Heart left ventricle (tissue), 16 donors: ENCODE measurements around the gene EXOSC10. TPM values are rescaled to one million over a fixed set of nuclear protein-coding genes. Genes with fewer than 3 reads are reported as not detected.

Experiments used
- ATAC-seq, 4 donors: fragments of 200-7000 bp; cut with Tn5 transposase; one replicate each; pipeline ENCODE4 v1.9.1; 2020 to 2022; ENCODE audit warnings: moderate library complexity in 4 of 4, mild to moderate bottlenecking in 3 of 4, moderate number of reproducible peaks in 1 of 4
- DNase-seq, 5 donors: peaks; one replicate each; pipeline ENCODE4 v3.0.0-alpha.2; 2020
- H3K27ac ChIP-seq, 12 donors: fragments of 200-600 bp; sonication (generic) in 4 of 12; one replicate each; pipeline versions ENCODE4 v1.5.0 to v1.8.0; 2016 to 2022; ENCODE audit warnings: mild to moderate bottlenecking in 2 of 12
- H3K27me3 ChIP-seq, 9 donors: fragments of 200-600 bp; sonication (generic) in 2 of 9; one replicate each; pipeline versions ENCODE4 v1.5.1 to v1.8.0; 2016 to 2022; ENCODE audit warnings: mild to moderate bottlenecking in 3 of 9
- H3K36me3 ChIP-seq, 9 donors: fragments of 200-600 bp; sonication (generic) in 2 of 9; one replicate each; pipeline versions ENCODE4 v1.5.0 to v1.8.0; 2018 to 2022; ENCODE audit warnings: mild to moderate bottlenecking in 2 of 9
- H3K4me1 ChIP-seq, 12 donors: fragments of 200-600 bp; sonication (generic) in 4 of 12; one replicate each; pipeline versions ENCODE4 v1.5.0 to v1.8.0; 2016 to 2022; ENCODE audit warnings: mild to moderate bottlenecking in 3 of 12
- H3K4me3 ChIP-seq, 12 donors: fragments of 200-600 bp; sonication (generic) in 4 of 12; one replicate each; pipeline versions ENCODE4 v1.5.0 to v1.8.0; 2017 to 2022; ENCODE audit warnings: mild to moderate bottlenecking in 9 of 12, moderate library complexity in 4 of 12
- H3K9me3 ChIP-seq, 12 donors: fragments of 200-600 bp; sonication (generic) in 4 of 12; one replicate each; pipeline versions ENCODE4 v1.5.0 to v1.8.0; 2016 to 2022; ENCODE audit warnings: mild to moderate bottlenecking in 1 of 12
- CTCF ChIP-seq, 12 donors: fragments of 200-600 bp; sonication (generic) in 4 of 12; IDR thresholded peaks; one replicate each; pipeline versions ENCODE4 v1.5.0 to v1.8.0; 2018 to 2022; ENCODE audit warnings: antibody characterized with exemption in 12 of 12, mild to moderate bottlenecking in 5 of 12
- POLR2A ChIP-seq, 2 donors: fragments of 450-650 bp; IDR thresholded peaks; one replicate each; pipeline ENCODE4 v1.6.1; 2017; ENCODE audit warnings: antibody characterized with exemption in 2 of 2, mild to moderate bottlenecking in 2 of 2, moderate library complexity in 2 of 2
- WGBS, 4 donors: extraction: QIAGEN DNeasy Blood & Tissue Kit in 2 of 4; methylation state at CpG; one replicate each; pipeline versions ENCODE4 v1.1.5 to v1.1.7; 2013 to 2018; 5-methylcytosine and 5-hydroxymethylcytosine counted together
- intact Hi-C, 10 donors: fragments of 100-400 bp; cut with DNase I; formaldehyde crosslinking; loops; one replicate each; pipeline versions ENCODE4 v1.11.1 to v1.14.2; 2022
- polyA plus RNA-seq, 2 donors: library from polyadenylated mRNA; stranded (reverse); fragments of 200-250 nt; gene quantifications; one replicate each; pipeline ENCODE4 v1.2.3, GENCODE V29; 2013
- total RNA-seq, 9 donors: library from RNA; depleted of rRNA in 2 of 9; stranded (reverse); fragments of >200 nt in 2 of 9; fragmentation: NEBNext Ultra II Directional in 3 of 9; extraction: Animal tissue kit (Norgen Biotek cat#: 25700) in 3 of 9; gene quantifications; one replicate each; pipeline versions ENCODE4 v1.1.0 to v1.2.4, GENCODE V29; 2016 to 2023
- donor health status: ischemic (EF 13 %, LVEDD 7.1; RV severe dilation, severe dysfunction).
- donor health status: healthy with polysubstance abuse.
- donor health status: DM: no; HTN: yes; CAD: no.
- donor health status: DM: no; HTN: no; CAD: no.
- donor health status: ischemic (EF 25% LVEDD 6.9; RV normal size, moderate dysfunction).
- donor health status: ischemic (EF 25% LVEDD 5.7; RV mildly dilated, moderate dysfunction).
- donor health status: healthy.
- donor health status: DM: yes; HTN: yes; CAD: no.
- donor health status: ischemic (EF 35%, LVEDD 5.7; RV mildly dilated, moderate dysfunction).
- donor health status: nonischemic (EF 11% LVEDD 7.7; RV severe dilation, severe dysfunction).
- donor health status: DM: yes; HTN: yes; CAD: no.
- donor health status: PGD.
- donor health status: ischemic (EF 29% LVEDD 5.4; RV normal size, mild dysfunction).
- donor health status: nonischemic (EF 23%, LVEDD 6.1; RV moderate dilation, normal function).

The EXOSC10 gene
- total and polyA plus RNA-seq, 11 donors: 16.4 to 34.8 (median 22.5) TPM

GRCh38 chr1:11114966-11115365, 15.3 kb upstream of the EXOSC10 start:
- no peak for TF ChIP-seq POLR2A (IDR thresholded peaks at IDR 0.05)
- TF ChIP-seq CTCF (IDR thresholded peaks at IDR 0.05): no peak
- WGBS, 4 donors: 86 to 91% (median 88%) methylated on average over 3 of the region's 3 CpGs

GRCh38 chr1:11109047-11109760, 9.5 kb upstream of the EXOSC10 start:
- TF ChIP-seq CTCF (IDR thresholded peaks at IDR 0.05) (no peak), POLR2A (IDR thresholded peaks at IDR 0.05) (no peak)
- intact Hi-C loops: no loop called here
- DNase-seq (no peak), ATAC-seq (no peak)
- Histone ChIP-seq H3K9me3 (no peaks in the 10 kb centered on the region), H3K27ac (no peak overlapping the region), H3K4me1 (no peaks in the 10 kb centered on the region), H3K36me3 (peaks cover 0 to 92% (median 86%) of the 10 kb centered on the region in 9 donors), H3K4me3 (no peak overlapping the region), H3K27me3 (no peaks in the 10 kb centered on the region)
- WGBS, 4 donors: 82 to 90% (median 87%) methylated on average over 7 of the region's 7 CpGs

More at GRCh38 chr1:11114966-11115365, 15.3 kb upstream of the EXOSC10 start:
- ATAC-seq (no peak), DNase-seq (no peak)
- intact Hi-C loops: no loop called here
- Histone ChIP-seq H3K4me3 (no peak overlapping the region), H3K9me3 (no peaks in the 10 kb centered on the region), H3K36me3 (peaks cover 0 to 98% (median 88%) of the 10 kb centered on the region in 9 donors), H3K4me1 (no peaks in the 10 kb centered on the region), H3K27me3 (no peaks in the 10 kb centered on the region), H3K27ac (no peak overlapping the region)

GRCh38 chr1:11107599-11107998, 7.9 kb upstream of the EXOSC10 start:
- Histone ChIP-seq H3K4me1 (no peaks in the 10 kb centered on the region), H3K27ac (no peak overlapping the region), H3K27me3 (no peaks in the 10 kb centered on the region), H3K36me3 (peaks cover 0 to 76% (median 70%) of the 10 kb centered on the region in 9 donors), H3K4me3 (no peak overlapping the region), H3K9me3 (no peaks in the 10 kb centered on the region)
- DNase-seq (no peak), ATAC-seq (no peak)
- intact Hi-C loops: no loop called here
- TF ChIP-seq CTCF (IDR thresholded peaks at IDR 0.05): no peak
- no peak for TF ChIP-seq POLR2A (IDR thresholded peaks at IDR 0.05)
- WGBS, 4 donors: 75 to 95% (median 85%) methylated on average over 5 of the region's 5 CpGs

GRCh38 chr1:11105586-11105985, 5.9 kb upstream of the EXOSC10 start:
- DNase-seq (no peak), ATAC-seq (no peak)
- H3K36me3 ChIP-seq: peaks cover 0 to 56% (median 51%) of the 10 kb centered on the region in 9 donors
- H3K4me3 ChIP-seq: no peak overlapping the region
- no peaks in the 10 kb centered on the region for H3K4me1 ChIP-seq
- H3K27me3 ChIP-seq: no peaks in the 10 kb centered on the region
- H3K27ac ChIP-seq: no peak overlapping the region
- intact Hi-C loops: no loop called here
- TF ChIP-seq POLR2A (IDR thresholded peaks at IDR 0.05) (no peak), CTCF (IDR thresholded peaks at IDR 0.05) (no peak)
- H3K9me3 ChIP-seq: no peaks in the 10 kb centered on the region
- 91 to 95% (median 94%) methylated on average over 10 of the region's 10 CpGs for WGBS, 4 donors
